Measurements from ENCODE around the gene SAMD4A.

SAMD4A gene

DNA sequence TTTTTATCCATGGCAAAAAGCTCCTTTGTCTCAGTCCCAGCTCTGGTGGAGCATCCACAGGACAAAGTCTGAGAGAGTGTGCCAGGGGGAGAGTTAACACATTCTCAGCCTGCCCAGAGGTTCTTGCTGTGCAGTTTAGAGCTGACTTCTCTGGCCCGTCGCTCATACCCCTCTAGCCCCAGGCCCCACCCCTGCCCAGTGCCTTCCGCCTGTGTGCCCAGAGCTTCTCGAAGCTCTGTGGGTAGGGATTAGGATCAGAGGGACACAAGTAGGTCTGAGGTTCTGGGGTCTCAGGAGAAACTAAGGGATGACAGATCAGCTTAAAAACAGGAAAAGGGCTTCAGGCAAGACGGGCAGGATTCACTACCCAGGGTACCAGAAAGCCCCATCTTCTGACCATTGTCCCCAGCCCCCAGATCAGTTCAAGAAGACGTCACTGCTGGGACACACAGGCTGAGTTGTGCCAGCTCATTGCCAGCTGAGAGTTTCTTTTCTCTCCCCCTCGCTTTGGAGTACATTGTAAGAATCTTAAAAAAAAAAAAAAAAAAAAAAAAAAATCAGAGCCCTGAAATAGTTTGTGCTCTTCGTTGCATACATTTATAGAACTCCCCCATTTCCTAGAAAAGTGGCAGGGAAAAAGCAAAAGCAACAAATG lies 208.7 kb downstream of the SAMD4A start:
- Histone ChIP-seq H3K4me3 (ENCODE audit: insufficient read depth, low read depth, low read length) (no peak overlapping the region), H3K4me1 (ENCODE audit: control insufficient read depth, insufficient read depth, low read length) (peaks cover 6% of the 10 kb centered on the region), H3K9me3 (ENCODE audit: control insufficient read depth, low read length) (no peaks in the 10 kb centered on the region), H3K36me3 (ENCODE audit: control insufficient read depth, insufficient read depth, low read length) (no peaks in the 10 kb centered on the region), H3K27me3 (ENCODE audit: control insufficient read depth, insufficient read depth, low read length, poor library complexity, severe bottlenecking) (no peaks in the 10 kb centered on the region), H3K27ac (ENCODE audit: insufficient read depth, low read depth, low read length, poor library complexity, severe bottlenecking) (no peak overlapping the region)
- 88 to 97% methylated on average over 6 to 7 of the region's 8 CpGs for WGBS, 2 experiments

DNA sequence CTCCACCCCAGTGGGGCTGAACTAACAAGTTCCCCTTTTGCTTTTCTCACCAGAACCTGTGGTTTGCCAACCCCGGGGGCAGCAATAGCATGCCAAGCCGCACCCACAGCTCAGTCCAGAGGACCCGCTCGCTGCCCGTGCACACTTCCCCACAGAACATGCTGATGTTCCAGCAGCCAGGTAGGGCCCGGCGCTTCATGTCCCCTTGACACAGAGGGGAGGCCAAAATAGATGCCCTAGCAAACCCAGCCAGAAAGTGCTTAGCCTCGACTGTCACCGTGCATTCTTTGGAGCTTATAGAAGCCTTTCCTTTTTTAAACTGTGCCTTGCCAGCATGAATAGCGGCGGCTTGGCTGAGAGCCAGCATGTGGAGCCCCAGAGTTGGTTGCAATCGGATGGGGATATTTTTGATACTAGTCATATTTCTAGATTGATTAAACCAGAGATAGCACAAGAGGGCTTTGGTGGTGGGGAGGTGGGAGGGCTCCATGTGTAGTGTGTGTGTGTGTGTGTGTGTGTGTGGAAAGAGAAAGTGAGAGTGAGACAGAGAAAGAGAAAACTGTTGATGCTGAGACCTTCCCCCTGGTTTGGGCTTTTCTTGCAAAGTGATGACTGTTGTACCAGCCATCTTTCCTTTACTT lies 209.6 kb downstream of the SAMD4A start:
- no peak overlapping the region for H3K4me3 ChIP-seq (ENCODE audit: insufficient read depth, low read depth, low read length)
- H3K27ac ChIP-seq (ENCODE audit: insufficient read depth, low read depth, low read length, poor library complexity, severe bottlenecking): no peak overlapping the region
- WGBS, 2 experiments: 92 to 95% methylated on average over 12 of the region's 12 CpGs

DNA sequence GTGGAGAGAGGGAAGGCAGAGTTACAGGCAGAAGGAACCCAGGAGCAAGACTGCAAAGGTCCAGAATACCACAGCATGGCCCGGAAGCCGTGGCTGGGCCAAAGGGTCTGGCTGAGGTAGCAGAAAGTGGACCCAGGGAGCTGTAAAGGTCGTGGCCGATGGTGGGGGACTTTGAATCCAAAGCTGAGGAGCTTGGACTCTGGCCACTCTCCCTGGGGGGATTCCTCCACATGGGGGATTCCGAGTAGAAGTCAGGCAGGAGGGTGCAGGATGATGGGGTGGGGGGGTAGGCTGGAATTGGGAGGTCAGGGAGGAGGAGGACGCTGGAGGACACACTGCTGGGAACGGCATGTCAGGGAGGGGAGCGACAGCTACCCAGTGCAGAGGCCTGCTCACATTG lies 210.5 kb downstream of the SAMD4A start:
- no peaks in the 10 kb centered on the region for H3K36me3 ChIP-seq (ENCODE audit: control insufficient read depth, insufficient read depth, low read length)
- peaks cover 6% of the 10 kb centered on the region for H3K4me1 ChIP-seq (ENCODE audit: control insufficient read depth, insufficient read depth, low read length)
- no peaks in the 10 kb centered on the region for H3K9me3 ChIP-seq (ENCODE audit: control insufficient read depth, low read length)
- H3K27ac ChIP-seq (ENCODE audit: insufficient read depth, low read depth, low read length, poor library complexity, severe bottlenecking): no peak overlapping the region
- no peak overlapping the region for H3K4me3 ChIP-seq (ENCODE audit: insufficient read depth, low read depth, low read length)
- 80% methylated on average over 8 of the region's 8 CpGs for WGBS, 2 experiments
- no peaks in the 10 kb centered on the region for H3K27me3 ChIP-seq (ENCODE audit: control insufficient read depth, insufficient read depth, low read length, poor library complexity, severe bottlenecking)

More for the DNA sequence above, 209.6 kb downstream of the SAMD4A start:
- peaks cover 6% of the 10 kb centered on the region for H3K4me1 ChIP-seq (ENCODE audit: control insufficient read depth, insufficient read depth, low read length)
- H3K27me3 ChIP-seq (ENCODE audit: control insufficient read depth, insufficient read depth, low read length, poor library complexity, severe bottlenecking): no peaks in the 10 kb centered on the region
- H3K36me3 ChIP-seq (ENCODE audit: control insufficient read depth, insufficient read depth, low read length): no peaks in the 10 kb centered on the region
- no peaks in the 10 kb centered on the region for H3K9me3 ChIP-seq (ENCODE audit: control insufficient read depth, low read length)

DNA sequence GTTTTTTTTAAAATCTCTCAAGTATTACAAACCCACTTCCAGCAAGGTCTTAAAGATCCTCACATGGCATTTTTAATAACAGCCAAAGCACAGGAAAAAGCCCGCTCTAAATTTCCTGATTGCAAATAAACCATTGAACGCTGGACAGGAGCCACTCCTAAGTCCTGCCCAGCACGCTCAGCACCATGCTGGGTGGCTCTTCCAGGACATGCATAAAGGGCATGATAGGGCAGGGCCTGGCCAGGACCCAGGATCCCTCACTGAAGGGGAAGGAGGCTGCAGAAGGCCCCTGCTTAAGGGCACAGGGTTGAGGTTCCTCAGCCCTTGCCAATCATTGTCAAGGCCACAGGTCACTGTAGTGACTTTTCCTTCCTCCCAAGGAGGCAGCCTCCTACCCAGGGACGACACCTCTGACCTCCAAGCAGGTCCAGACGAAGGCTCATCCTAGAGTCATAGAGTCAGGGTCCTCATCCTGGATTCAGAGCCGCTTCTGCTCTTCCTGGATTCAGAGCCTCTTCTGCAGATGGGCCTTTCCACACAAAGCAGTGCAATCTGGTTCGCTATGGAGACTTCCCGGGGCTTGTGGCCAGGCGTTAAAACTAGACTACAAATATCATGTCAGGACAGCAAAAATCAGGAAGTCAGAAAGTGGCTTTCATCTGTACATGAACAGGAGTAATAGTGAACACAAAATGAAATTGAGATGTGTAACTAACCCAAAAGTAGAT lies 211.9 kb downstream of the SAMD4A start:
- no peaks in the 10 kb centered on the region for H3K36me3 ChIP-seq (ENCODE audit: control insufficient read depth, insufficient read depth, low read length)
- H3K27ac ChIP-seq (ENCODE audit: insufficient read depth, low read depth, low read length, poor library complexity, severe bottlenecking): no peak overlapping the region
- H3K9me3 ChIP-seq (ENCODE audit: control insufficient read depth, low read length): no peaks in the 10 kb centered on the region
- WGBS, 2 experiments: 95 to 96% methylated on average over 9 of the region's 9 CpGs
- H3K27me3 ChIP-seq (ENCODE audit: control insufficient read depth, insufficient read depth, low read length, poor library complexity, severe bottlenecking): no peaks in the 10 kb centered on the region
- H3K4me1 ChIP-seq (ENCODE audit: control insufficient read depth, insufficient read depth, low read length): no peaks in the 10 kb centered on the region
- no peak overlapping the region for H3K4me3 ChIP-seq (ENCODE audit: insufficient read depth, low read depth, low read length)

DNA sequence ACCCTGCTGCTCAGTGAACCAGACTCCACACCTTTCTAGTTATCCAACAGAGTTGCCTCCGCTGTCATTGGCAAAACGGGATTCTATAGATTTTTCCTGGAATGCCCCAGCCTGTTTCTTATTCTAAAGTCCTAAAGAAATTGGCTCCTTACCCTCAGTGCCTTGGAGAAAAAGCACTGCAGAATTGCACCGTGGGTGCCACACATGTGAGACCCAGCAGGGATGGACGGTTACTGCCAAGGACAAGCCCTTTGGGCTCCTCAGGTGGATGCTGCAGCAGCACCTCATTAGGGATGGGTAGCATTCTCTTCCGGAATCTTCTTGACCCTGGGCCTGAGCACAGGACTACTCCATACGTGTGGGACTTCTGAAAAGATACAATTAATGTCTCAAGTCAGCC lies 214.2 kb downstream of the SAMD4A start:
- no peaks in the 10 kb centered on the region for H3K36me3 ChIP-seq (ENCODE audit: control insufficient read depth, insufficient read depth, low read length)
- H3K27me3 ChIP-seq (ENCODE audit: control insufficient read depth, insufficient read depth, low read length, poor library complexity, severe bottlenecking): no peaks in the 10 kb centered on the region
- no peaks in the 10 kb centered on the region for H3K9me3 ChIP-seq (ENCODE audit: control insufficient read depth, low read length)
- H3K27ac ChIP-seq (ENCODE audit: insufficient read depth, low read depth, low read length, poor library complexity, severe bottlenecking): no peak overlapping the region
- WGBS, 2 experiments: 93% methylated on average over 6 of the region's 6 CpGs
- no peaks in the 10 kb centered on the region for H3K4me1 ChIP-seq (ENCODE audit: control insufficient read depth, insufficient read depth, low read length)
- no peak overlapping the region for H3K4me3 ChIP-seq (ENCODE audit: insufficient read depth, low read depth, low read length)

- WGBS, 2 experiments: 94% methylated on average over 19 to 20 of the region's 21 CpGs
- Histone ChIP-seq H3K9me3 (ENCODE audit: control insufficient read depth, low read length) (no peaks in the 10 kb centered on the region), H3K27me3 (ENCODE audit: control insufficient read depth, insufficient read depth, low read length, poor library complexity, severe bottlenecking) (no peaks in the 10 kb centered on the region), H3K4me3 (ENCODE audit: insufficient read depth, low read depth, low read length) (no peak overlapping the region), H3K36me3 (ENCODE audit: control insufficient read depth, insufficient read depth, low read length) (no peaks in the 10 kb centered on the region), H3K4me1 (ENCODE audit: control insufficient read depth, insufficient read depth, low read length) (no peaks in the 10 kb centered on the region), H3K27ac (ENCODE audit: insufficient read depth, low read depth, low read length, poor library complexity, severe bottlenecking) (no peak overlapping the region)
Measured at GRCh38 chr14:54781961-54782750, 215.2 kb downstream of the SAMD4A start.

GRCh38 chr14:54782751-54783659 lies 216.1 kb downstream of the SAMD4A start:
- Histone ChIP-seq H3K4me3 (ENCODE audit: insufficient read depth, low read depth, low read length) (no peak overlapping the region), H3K27me3 (ENCODE audit: control insufficient read depth, insufficient read depth, low read length, poor library complexity, severe bottlenecking) (no peaks in the 10 kb centered on the region), H3K36me3 (ENCODE audit: control insufficient read depth, insufficient read depth, low read length) (no peaks in the 10 kb centered on the region), H3K9me3 (ENCODE audit: control insufficient read depth, low read length) (no peaks in the 10 kb centered on the region), H3K27ac (ENCODE audit: insufficient read depth, low read depth, low read length, poor library complexity, severe bottlenecking) (no peak overlapping the region), H3K4me1 (ENCODE audit: control insufficient read depth, insufficient read depth, low read length) (no peaks in the 10 kb centered on the region)
- WGBS, 2 experiments: 88 to 89% methylated on average over 14 of the region's 14 CpGs

DNA sequence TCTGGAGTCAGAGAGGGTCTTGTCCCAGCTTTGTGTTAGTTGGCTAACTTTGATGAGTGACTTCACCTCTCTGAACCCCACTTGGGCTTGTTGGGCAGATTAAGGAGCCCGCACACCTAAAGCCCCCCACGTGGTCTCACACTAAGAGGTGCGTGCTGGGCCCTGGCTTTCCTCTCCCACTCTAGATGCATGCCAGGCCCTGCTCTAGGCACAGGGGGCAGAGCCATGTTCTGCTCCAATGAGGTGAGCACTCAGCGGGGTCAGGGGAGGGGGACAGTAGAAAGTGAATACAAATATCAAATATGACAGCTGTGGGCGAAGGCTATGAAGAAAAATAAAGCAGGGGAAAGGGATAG lies 216.7 kb downstream of the SAMD4A start:
- WGBS, 2 experiments: 93 to 95% methylated on average over 5 of the region's 5 CpGs
- Histone ChIP-seq H3K4me3 (ENCODE audit: insufficient read depth, low read depth, low read length) (no peak overlapping the region), H3K4me1 (ENCODE audit: control insufficient read depth, insufficient read depth, low read length) (no peaks in the 10 kb centered on the region), H3K9me3 (ENCODE audit: control insufficient read depth, low read length) (no peaks in the 10 kb centered on the region), H3K27me3 (ENCODE audit: control insufficient read depth, insufficient read depth, low read length, poor library complexity, severe bottlenecking) (no peaks in the 10 kb centered on the region), H3K36me3 (ENCODE audit: control insufficient read depth, insufficient read depth, low read length) (no peaks in the 10 kb centered on the region), H3K27ac (ENCODE audit: insufficient read depth, low read depth, low read length, poor library complexity, severe bottlenecking) (no peak overlapping the region)

- WGBS, 2 experiments: 94 to 97% methylated on average over 6 of the region's 6 CpGs
- Histone ChIP-seq H3K4me3 (ENCODE audit: insufficient read depth, low read depth, low read length) (no peak overlapping the region), H3K27ac (ENCODE audit: insufficient read depth, low read depth, low read length, poor library complexity, severe bottlenecking) (no peak overlapping the region), H3K9me3 (ENCODE audit: control insufficient read depth, low read length) (no peaks in the 10 kb centered on the region), H3K36me3 (ENCODE audit: control insufficient read depth, insufficient read depth, low read length) (no peaks in the 10 kb centered on the region), H3K27me3 (ENCODE audit: control insufficient read depth, insufficient read depth, low read length, poor library complexity, severe bottlenecking) (no peaks in the 10 kb centered on the region), H3K4me1 (ENCODE audit: control insufficient read depth, insufficient read depth, low read length) (no peaks in the 10 kb centered on the region)
Measured at GRCh38 chr14:54784060-54784459, 217.1 kb downstream of the SAMD4A start.
